Fibroblast of lung (primary cell): Measurements from ENCODE around the gene MAN2B2. TPM values are rescaled to one million over a fixed set of nuclear protein-coding genes. Genes with fewer than 3 reads are reported as not detected.

Source experiments
- DNase-seq, 2 donors: peaks; one replicate each; pipeline versions ENCODE4 v3.0.0 to v3.0.0-alpha.2; 2010; ENCODE audit warnings: low read depth in 2 of 2
- H2AFZ ChIP-seq: 2 replicates; pipeline ENCODE4 v1.5.1; 2012; ENCODE audit warnings: low read length, control low read depth, inconsistent platforms
- H3K27ac ChIP-seq: 2 replicates; pipeline ENCODE4 v1.5.1; 2011; ENCODE audit warnings: low read length, control low read depth; ENCODE audit not compliant: insufficient read depth
- H3K27me3 ChIP-seq: 2 replicates; pipeline ENCODE4 v1.5.1; 2011; ENCODE audit warnings: mild to moderate bottlenecking, low read length; ENCODE audit not compliant: control insufficient read depth, insufficient read depth
- H3K36me3 ChIP-seq: 2 replicates; pipeline ENCODE4 v1.5.1; 2011; ENCODE audit warnings: low read length; ENCODE audit not compliant: control insufficient read depth, insufficient read depth
- H3K4me1 ChIP-seq: 2 replicates; pipeline ENCODE4 v1.5.1; 2011; ENCODE audit warnings: low read length; ENCODE audit not compliant: control insufficient read depth, insufficient read depth; ENCODE audit errors: extremely low read depth
- H3K4me2 ChIP-seq: 2 replicates; pipeline ENCODE4 v1.5.1; 2011; ENCODE audit warnings: low read length, control low read depth; ENCODE audit not compliant: insufficient read depth; ENCODE audit errors: extremely low read depth
- H3K4me3 ChIP-seq, 4 experiments: fragments of 200-600 bp in 1 of 4; sonication (generic) in 1 of 4; replicated peaks in 1 of 4; 2 replicates each; pipeline ENCODE4 v1.5.1; 2011 to 2016; ENCODE audit warnings: low read length in 4 of 4, low read depth in 3 of 4, mild to moderate bottlenecking in 3 of 4, control low read depth in 2 of 4, inconsistent platforms in 1 of 4, mixed read lengths in 1 of 4; ENCODE audit not compliant: insufficient read depth in 1 of 4; ENCODE audit errors: control extremely low read depth in 1 of 4
- H3K79me2 ChIP-seq: 2 replicates; pipeline ENCODE4 v1.5.1; 2012; ENCODE audit warnings: mild to moderate bottlenecking, low read length, inconsistent platforms; ENCODE audit not compliant: control insufficient read depth, insufficient read depth
- H3K9ac ChIP-seq: 2 replicates; pipeline ENCODE4 v1.5.1; 2011; ENCODE audit warnings: mild to moderate bottlenecking, low read length, control low read depth; ENCODE audit not compliant: insufficient read depth
- H3K9me3 ChIP-seq: 2 replicates; pipeline ENCODE4 v1.5.1; 2012; ENCODE audit warnings: low read depth, low read length; ENCODE audit not compliant: control insufficient read depth, insufficient read depth
- H4K20me1 ChIP-seq: 2 replicates; pipeline ENCODE4 v1.5.1; 2011; ENCODE audit warnings: low read length; ENCODE audit not compliant: control insufficient read depth, insufficient read depth; ENCODE audit errors: extremely low read depth
- EZH2 ChIP-seq: IDR thresholded peaks from 2 replicates; pipeline ENCODE4 v1.5.1; 2012; ENCODE audit warnings: low read length, control low read depth, mild to moderate bottlenecking; ENCODE audit errors: missing control alignments
- polyA plus RNA-seq, 2 donors: library from polyadenylated mRNA; depleted of rRNA in 1 of 2; stranded (reverse) in 1 of 2; unstranded in 1 of 2; fragments of >200 nt; gene quantifications; 2 replicates each; pipeline ENCODE4 v1.2.1, GENCODE V29; 2011 to 2012; ENCODE audit warnings: missing spikeins in 1 of 2
- total RNA-seq: library from RNA; depleted of rRNA; stranded (reverse); fragments of >200 nt; gene quantifications from 2 replicates; pipeline ENCODE4 v1.2.1, GENCODE V29; 2014
- TF ChIP-seq, protein P1 (sequence below), 2 donors: IDR thresholded peaks in 1 of 2; conservative IDR thresholded peaks in 1 of 2; 1 replicate in 1 of 2; 2 replicates in 1 of 2; pipeline ENCODE4 v1.5.1; 2011 to 2012; ENCODE audit warnings: low read length in 2 of 2, control low read depth in 1 of 2, inconsistent platforms in 1 of 2, low read depth in 1 of 2, mild to moderate bottlenecking in 1 of 2

MAN2B2 gene
- total and polyA plus RNA-seq, 2 donors (not counting 1 experiment from before 2014, with no cell fraction given) = 19.0 to 27.2 TPM

GRCh38 chr4:6622744-6623143 lies 47.8 kb downstream of the MAN2B2 start:
- Histone ChIP-seq H3K27me3 (no peaks in the 10 kb centered on the region), H3K4me3 (no peak overlapping the region), H3K79me2 (no peaks in the 10 kb centered on the region), H3K27ac (no peak overlapping the region), H2AFZ (no peak overlapping the region), H3K36me3 (no peaks in the 10 kb centered on the region), H3K9ac (no peak overlapping the region), H4K20me1 (no peaks in the 10 kb centered on the region), H3K9me3 (no peaks in the 10 kb centered on the region), H3K4me1 (no peaks in the 10 kb centered on the region), H3K4me2 (no peak overlapping the region)
- TF ChIP-seq EZH2 = no peak
- TF ChIP-seq, protein P1, sequence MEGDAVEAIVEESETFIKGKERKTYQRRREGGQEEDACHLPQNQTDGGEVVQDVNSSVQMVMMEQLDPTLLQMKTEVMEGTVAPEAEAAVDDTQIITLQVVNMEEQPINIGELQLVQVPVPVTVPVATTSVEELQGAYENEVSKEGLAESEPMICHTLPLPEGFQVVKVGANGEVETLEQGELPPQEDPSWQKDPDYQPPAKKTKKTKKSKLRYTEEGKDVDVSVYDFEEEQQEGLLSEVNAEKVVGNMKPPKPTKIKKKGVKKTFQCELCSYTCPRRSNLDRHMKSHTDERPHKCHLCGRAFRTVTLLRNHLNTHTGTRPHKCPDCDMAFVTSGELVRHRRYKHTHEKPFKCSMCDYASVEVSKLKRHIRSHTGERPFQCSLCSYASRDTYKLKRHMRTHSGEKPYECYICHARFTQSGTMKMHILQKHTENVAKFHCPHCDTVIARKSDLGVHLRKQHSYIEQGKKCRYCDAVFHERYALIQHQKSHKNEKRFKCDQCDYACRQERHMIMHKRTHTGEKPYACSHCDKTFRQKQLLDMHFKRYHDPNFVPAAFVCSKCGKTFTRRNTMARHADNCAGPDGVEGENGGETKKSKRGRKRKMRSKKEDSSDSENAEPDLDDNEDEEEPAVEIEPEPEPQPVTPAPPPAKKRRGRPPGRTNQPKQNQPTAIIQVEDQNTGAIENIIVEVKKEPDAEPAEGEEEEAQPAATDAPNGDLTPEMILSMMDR (conservative IDR thresholded peaks at IDR 0.05 in 1 of 2, IDR thresholded peaks at IDR 0.05 in 1 of 2; ENCODE audit: low read depth in 1 of 2, low read length in 2 of 2) = no peak
- no peak for DNase-seq

GRCh38 chr4:6625256-6625655 lies 50.3 kb downstream of the MAN2B2 start:
- Histone ChIP-seq H2AFZ (no peak overlapping the region), H3K4me3 (no peak overlapping the region), H3K27me3 (no peaks in the 10 kb centered on the region)

DNA sequence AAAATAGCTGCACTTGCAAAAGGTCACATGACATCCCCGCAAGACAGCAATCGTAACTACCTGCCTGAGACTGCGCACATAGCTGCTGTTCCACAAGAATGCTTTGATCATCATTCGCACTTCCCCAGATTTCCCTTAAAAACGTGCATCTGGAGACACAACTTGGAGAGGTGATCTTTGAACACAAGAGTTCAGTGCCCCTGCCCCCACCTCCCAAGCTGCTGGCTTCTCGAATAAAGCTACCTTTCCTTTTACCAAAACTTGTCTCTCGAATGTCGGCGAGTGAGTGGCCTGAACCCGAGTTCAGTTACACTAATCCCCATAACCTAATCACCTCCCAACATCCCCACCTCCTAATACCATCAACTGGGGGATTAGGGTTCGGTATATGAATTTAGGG lies 51.1 kb downstream of the MAN2B2 start:
- Histone ChIP-seq H3K4me3 (no peak overlapping the region), H3K9me3 (no peaks in the 10 kb centered on the region), H3K4me1 (no peaks in the 10 kb centered on the region), H3K4me2 (no peak overlapping the region), H3K79me2 (no peaks in the 10 kb centered on the region), H2AFZ (no peak overlapping the region), H3K27me3 (no peaks in the 10 kb centered on the region), H3K27ac (no peak overlapping the region), H3K36me3 (no peaks in the 10 kb centered on the region), H4K20me1 (no peaks in the 10 kb centered on the region), H3K9ac (no peak overlapping the region)
- no peak for TF ChIP-seq EZH2
- DNase-seq = no peak

More at GRCh38 chr4:6625256-6625655, 50.3 kb downstream of the MAN2B2 start:
- no peak overlapping the region for H3K9ac ChIP-seq
- H3K36me3 ChIP-seq = no peaks in the 10 kb centered on the region
- H3K79me2 ChIP-seq = no peaks in the 10 kb centered on the region
- no peak overlapping the region for H3K4me2 ChIP-seq
- no peak for DNase-seq
- no peak overlapping the region for H3K27ac ChIP-seq
- H3K4me1 ChIP-seq = no peaks in the 10 kb centered on the region
- H3K9me3 ChIP-seq = no peaks in the 10 kb centered on the region
- TF ChIP-seq EZH2 = no peak
- TF ChIP-seq, protein P1 (conservative IDR thresholded peaks at IDR 0.05 in 1 of 2, IDR thresholded peaks at IDR 0.05 in 1 of 2; ENCODE audit: low read depth in 1 of 2, low read length in 2 of 2) = no peak
- no peaks in the 10 kb centered on the region for H4K20me1 ChIP-seq
